NT2/D1 (cell line): ENCODE data around the gene CAMSAP3.

Source experiments
- DNase-seq: peaks from one replicate; pipeline ENCODE4 v3.0.0-alpha.2; 2011; ENCODE audit warnings: low read depth, low spot score
- H3K27me3 ChIP-seq: 2 replicates; pipeline ENCODE4 v1.6.0; 2011; ENCODE audit warnings: mild to moderate bottlenecking; ENCODE audit not compliant: insufficient read length, insufficient read depth
- H3K36me3 ChIP-seq: 2 replicates; pipeline ENCODE4 v1.6.1; 2011; ENCODE audit warnings: mild to moderate bottlenecking, low read length, mixed read lengths; ENCODE audit not compliant: insufficient read depth, insufficient read length
- H3K4me1 ChIP-seq: 2 replicates; pipeline ENCODE4 v1.5.1; 2011; ENCODE audit not compliant: insufficient read depth, insufficient read length
- H3K4me3 ChIP-seq: 2 replicates; pipeline ENCODE4 v1.5.1; 2011; ENCODE audit warnings: low read depth; ENCODE audit not compliant: insufficient read length
- H3K9ac ChIP-seq: 2 replicates; pipeline ENCODE4 v1.6.0; 2011; ENCODE audit warnings: low read depth; ENCODE audit not compliant: insufficient read length
- H3K9me3 ChIP-seq: 2 replicates; pipeline ENCODE4 v1.5.1; 2011; ENCODE audit warnings: mild to moderate bottlenecking, low read length; ENCODE audit not compliant: insufficient read depth
- SUZ12 ChIP-seq: IDR thresholded peaks from 2 replicates; pipeline ENCODE4 v1.6.1; 2011; ENCODE audit not compliant: insufficient read length, insufficient read depth; ENCODE audit errors: extremely low read depth
- YY1 ChIP-seq: IDR thresholded peaks from 2 replicates; pipeline ENCODE4 v1.6.1; 2011; ENCODE audit not compliant: insufficient read length, insufficient read depth
- ZNF274 ChIP-seq: IDR thresholded peaks from 2 replicates; pipeline ENCODE4 v1.6.1; 2011; ENCODE audit warnings: mild to moderate bottlenecking, low read depth, low read length

CAMSAP3 gene

DNA sequence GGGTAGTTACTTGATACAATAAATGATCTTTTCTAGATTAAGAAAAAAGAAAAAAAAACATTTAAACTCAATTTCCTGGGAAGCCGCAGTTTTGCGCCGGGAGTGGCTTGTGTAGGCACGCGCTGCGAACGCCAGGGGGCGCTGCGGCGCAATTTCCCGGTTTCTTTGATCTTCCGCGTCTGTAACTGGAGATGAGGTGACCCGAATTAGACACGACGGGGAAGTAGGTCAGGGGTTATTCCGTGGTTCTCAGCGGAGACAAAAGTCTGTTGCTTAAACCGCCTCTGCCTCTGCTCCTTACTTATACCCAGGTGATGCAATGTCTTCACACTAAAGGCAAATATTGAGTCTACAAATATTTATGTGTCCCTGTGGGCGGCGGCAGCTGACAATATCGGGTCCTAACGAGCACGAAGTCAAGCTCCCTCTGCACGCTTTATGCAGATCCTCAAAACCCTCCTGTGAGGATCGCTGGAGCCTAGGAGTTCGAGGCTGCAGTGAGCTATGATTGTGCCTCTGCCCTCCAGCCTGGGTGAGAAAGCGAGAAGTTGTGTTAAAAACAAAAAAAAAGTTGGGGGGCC lies 56.5 kb downstream of the CAMSAP3 start:
- peak; percentile 66 for DNase-seq
- H3K4me3 ChIP-seq, result peak overlapping the region; percentile 8
- H3K9ac ChIP-seq, result peak overlapping the region; percentile 29
- H3K4me1 ChIP-seq, result peaks cover 5% of the 10 kb centered on the region
- peaks cover 9% of the 10 kb centered on the region for H3K36me3 ChIP-seq
- no peaks in the 10 kb centered on the region for H3K9me3 ChIP-seq
- TF ChIP-seq ZNF274, result no peak
- TF ChIP-seq SUZ12, result no peak
- TF ChIP-seq YY1, result no peak
- peaks cover 27% of the 10 kb centered on the region for H3K27me3 ChIP-seq

DNA sequence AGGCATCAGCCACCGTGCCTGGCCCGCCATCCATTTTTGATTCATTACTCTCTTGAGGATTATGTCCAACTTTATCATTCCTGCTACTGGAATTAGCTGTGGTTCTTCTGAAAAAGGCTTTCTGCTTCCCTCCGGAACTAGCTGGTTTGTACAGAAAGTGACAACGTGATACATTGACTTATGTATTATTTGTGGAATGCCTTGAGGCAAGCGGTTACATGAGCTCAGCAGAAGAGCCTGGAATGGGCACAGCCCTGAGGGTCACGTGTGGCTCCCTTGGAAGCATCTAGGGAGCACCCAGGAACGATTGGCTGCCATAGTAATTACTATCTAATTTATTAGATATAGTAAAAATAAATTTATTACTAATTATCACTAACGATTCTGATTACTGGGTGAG lies 58.7 kb downstream of the CAMSAP3 start:
- no peaks in the 10 kb centered on the region for H3K36me3 ChIP-seq
- no peak for DNase-seq
- H3K4me1 ChIP-seq, result peaks cover 8% of the 10 kb centered on the region
- H3K27me3 ChIP-seq, result peaks cover 27% of the 10 kb centered on the region
- no peak overlapping the region for H3K9ac ChIP-seq
- H3K9me3 ChIP-seq, result no peaks in the 10 kb centered on the region
- H3K4me3 ChIP-seq, result no peak overlapping the region
- TF ChIP-seq YY1 (no peak), SUZ12 (no peak), ZNF274 (no peak)

GRCh38 chr19:7655581-7655980 lies 59.9 kb downstream of the CAMSAP3 start:
- H3K27me3 ChIP-seq, result peaks cover 21% of the 10 kb centered on the region
- no peak overlapping the region for H3K9ac ChIP-seq
- TF ChIP-seq YY1, result no peak
- H3K9me3 ChIP-seq, result no peaks in the 10 kb centered on the region
- H3K4me1 ChIP-seq, result peaks cover 4% of the 10 kb centered on the region
- H3K4me3 ChIP-seq, result no peak overlapping the region
- H3K36me3 ChIP-seq, result no peaks in the 10 kb centered on the region
- no peak for DNase-seq

DNA sequence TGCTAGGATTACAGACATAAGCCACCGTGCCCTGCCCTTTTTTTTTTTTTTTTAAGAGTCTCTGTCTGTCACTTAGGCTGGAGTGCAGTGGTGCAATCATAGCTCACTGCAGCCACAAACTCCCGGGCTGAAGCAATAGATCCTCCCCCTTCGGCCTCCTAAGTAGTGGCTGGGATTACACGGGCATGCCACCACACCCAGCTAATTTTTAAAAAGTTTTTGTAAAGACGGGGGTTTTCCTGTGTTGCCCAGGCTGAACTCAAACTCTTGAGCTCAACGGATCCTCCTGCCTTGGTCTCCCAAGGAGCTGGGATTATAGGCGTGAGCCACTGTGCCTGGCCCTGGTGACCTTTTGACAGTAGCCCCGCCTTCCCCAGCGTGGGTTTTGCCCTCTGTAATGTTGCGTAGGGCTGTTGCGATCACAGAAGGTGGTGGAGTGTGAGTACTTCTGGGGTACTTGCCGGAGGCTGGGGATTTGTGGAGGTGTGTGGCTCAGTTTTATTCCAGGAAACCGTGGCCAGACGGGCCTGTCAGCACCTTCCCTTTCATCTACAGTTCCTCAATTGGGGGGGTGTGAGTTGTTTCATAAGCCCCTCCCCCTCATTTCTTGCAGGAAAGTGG lies 61.6 kb downstream of the CAMSAP3 start:
- H3K4me3 ChIP-seq, result no peak overlapping the region
- H3K36me3 ChIP-seq, result no peaks in the 10 kb centered on the region
- no peak for DNase-seq
- H3K9me3 ChIP-seq, result no peaks in the 10 kb centered on the region
- peaks cover 12% of the 10 kb centered on the region for H3K27me3 ChIP-seq
- TF ChIP-seq SUZ12, result no peak
- no peak for TF ChIP-seq ZNF274
- TF ChIP-seq YY1, result no peak
- peaks cover 4% of the 10 kb centered on the region for H3K4me1 ChIP-seq
- H3K9ac ChIP-seq, result no peak overlapping the region

DNA sequence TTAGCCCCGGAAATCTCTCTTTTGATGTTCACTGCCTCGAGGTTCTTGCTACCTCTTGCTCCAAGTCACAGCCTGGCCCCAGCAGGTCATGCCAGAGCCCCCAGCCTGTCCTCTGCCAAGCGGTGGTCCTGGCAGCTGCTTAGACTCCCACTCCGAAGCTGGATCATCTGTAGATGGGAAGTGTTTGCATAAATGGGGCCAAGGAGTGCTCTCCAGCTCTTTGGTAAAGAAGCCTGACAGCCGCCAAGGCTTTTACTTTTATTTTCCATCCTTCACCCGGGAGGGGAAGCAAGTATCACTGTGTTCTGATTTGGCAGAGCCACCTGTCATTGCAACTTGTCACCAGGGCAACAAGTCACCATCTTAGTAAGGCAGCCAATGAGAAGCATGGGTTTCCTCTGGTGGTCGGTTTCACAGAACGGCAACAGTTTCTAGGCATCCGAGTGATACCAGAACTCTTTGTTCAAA lies 62.6 kb downstream of the CAMSAP3 start:
- Histone ChIP-seq H3K9me3 (no peaks in the 10 kb centered on the region), H3K9ac (no peak overlapping the region), H3K27me3 (peaks cover 7% of the 10 kb centered on the region), H3K4me3 (no peak overlapping the region), H3K4me1 (peaks cover 4% of the 10 kb centered on the region), H3K36me3 (no peaks in the 10 kb centered on the region)
- DNase-seq, result no peak
- no peak for TF ChIP-seq YY1
- TF ChIP-seq ZNF274, result no peak
- no peak for TF ChIP-seq SUZ12

GRCh38 chr19:7661744-7662538 lies 66.3 kb downstream of the CAMSAP3 start:
- no peaks in the 10 kb centered on the region for H3K9me3 ChIP-seq
- H3K4me3 ChIP-seq, result no peak overlapping the region
- no peak for TF ChIP-seq ZNF274
- no peak for TF ChIP-seq SUZ12
- TF ChIP-seq YY1, result no peak
- no peak overlapping the region for H3K9ac ChIP-seq
- peaks cover 4% of the 10 kb centered on the region for H3K4me1 ChIP-seq
- peaks cover 3% of the 10 kb centered on the region for H3K27me3 ChIP-seq
- no peaks in the 10 kb centered on the region for H3K36me3 ChIP-seq
- DNase-seq, result no peak

DNA sequence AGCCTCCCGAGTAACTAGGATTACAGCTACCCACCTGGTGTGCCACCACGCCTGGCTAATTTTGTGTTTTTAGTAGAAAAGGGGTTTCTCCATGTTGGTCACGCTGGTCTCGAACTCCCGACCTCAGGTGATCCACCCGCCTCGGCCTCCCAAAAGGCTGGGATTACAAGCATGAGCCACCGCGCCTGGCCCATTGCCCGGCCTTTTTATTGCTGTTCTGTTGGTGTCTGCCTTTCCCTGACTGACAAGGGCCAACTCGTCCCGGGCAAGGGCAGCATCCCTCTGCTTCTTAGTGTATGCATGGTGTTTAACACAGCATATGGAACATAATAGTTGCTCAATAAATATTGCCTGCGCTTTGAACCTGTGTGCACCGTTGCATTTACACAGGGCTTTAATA lies 67.0 kb downstream of the CAMSAP3 start:
- H3K9me3 ChIP-seq, result no peaks in the 10 kb centered on the region
- H3K4me1 ChIP-seq, result no peaks in the 10 kb centered on the region
- H3K27me3 ChIP-seq, result peaks cover 3% of the 10 kb centered on the region
- DNase-seq, result no peak
- H3K9ac ChIP-seq, result no peak overlapping the region
- no peaks in the 10 kb centered on the region for H3K36me3 ChIP-seq
- TF ChIP-seq SUZ12 (no peak), ZNF274 (no peak), YY1 (no peak)
- no peak overlapping the region for H3K4me3 ChIP-seq
